ENCODE results near the gene CCDC149.

Gene CCDC149

GRCh38 chr4:24912252-24913118 lies at the start of gene CCDC149:
TSS of gene CCDC149 (minus strand) at chr4:24913042. CDS start at chr4:24912864, 178 bp downstream.
- H3K4me3 ChIP-seq (ENCODE audit: low read length) = no peak within 1 kb of the TSS

GRCh38 chr4:24957886-24958285 lies 45.0 kb upstream of the CCDC149 start:
- Histone ChIP-seq H3K4me2 (ENCODE audit: low read length) (no peak overlapping the region), H3K79me2 (ENCODE audit: low read length) (no peaks in the 10 kb centered on the region), H3K36me3 (replicated peaks; ENCODE audit: low read depth, low read length) (no peaks in the 10 kb centered on the region), H3K4me3 (ENCODE audit: low read length) (no peak overlapping the region), H3K9ac (ENCODE audit: low read length) (no peak overlapping the region), H3K27me3 (ENCODE audit: low read depth, low read length) (no peaks in the 10 kb centered on the region), H3K4me1 (ENCODE audit: low read length) (no peaks in the 10 kb centered on the region), H2AFZ (ENCODE audit: low read depth, low read length) (no peak overlapping the region), H4K20me1 (ENCODE audit: insufficient read depth, low read length) (no peaks in the 10 kb centered on the region), H3K9me3 (ENCODE audit: insufficient read depth, low read length) (no peaks in the 10 kb centered on the region), H3K27ac (ENCODE audit: low read length) (no peak overlapping the region)
- TF ChIP-seq CTCF (IDR thresholded peaks at IDR 0.05; ENCODE audit: low read depth, low read length) = no peak
- no peak for TF ChIP-seq EZH2phosphoT487 (IDR thresholded peaks at IDR 0.05; ENCODE audit: low read depth)

More at GRCh38 chr4:24912252-24913118, at the start of gene CCDC149:
- H3K4me2 ChIP-seq (ENCODE audit: low read length) = no peak within 1 kb of the TSS
- H2AFZ ChIP-seq (ENCODE audit: low read depth, low read length) = no peak within 1 kb of the TSS
- H3K9ac ChIP-seq (ENCODE audit: low read length) = no peak within 1 kb of the TSS
- no peaks in the 10 kb centered on the region; the same call in 1 of the 2 replicates for H3K9me3 ChIP-seq (ENCODE audit: insufficient read depth, low read length)
- H3K79me2 ChIP-seq (ENCODE audit: low read length) = no peaks in the 10 kb centered on the region
- H3K27me3 ChIP-seq (ENCODE audit: low read depth, low read length) = no peaks in the 10 kb centered on the region
- no peaks in the 10 kb centered on the region for H4K20me1 ChIP-seq (ENCODE audit: insufficient read depth, low read length)
- TF ChIP-seq CTCF (IDR thresholded peaks at IDR 0.05; ENCODE audit: low read depth, low read length) (no peak), EZH2phosphoT487 (IDR thresholded peaks at IDR 0.05; ENCODE audit: low read depth) (no peak)
- H3K36me3 ChIP-seq (replicated peaks; ENCODE audit: low read depth, low read length) = no peaks in the 10 kb centered on the region
- H3K27ac ChIP-seq (ENCODE audit: low read length) = no peak within 1 kb of the TSS
- H3K4me1 ChIP-seq (ENCODE audit: low read length) = no peaks in the 10 kb centered on the region

GRCh38 chr4:24956763-24957162 lies 43.9 kb upstream of the CCDC149 start:
- TF ChIP-seq EZH2phosphoT487 (IDR thresholded peaks at IDR 0.05; ENCODE audit: low read depth) = no peak
- TF ChIP-seq CTCF (IDR thresholded peaks at IDR 0.05; ENCODE audit: low read depth, low read length) = no peak
- Histone ChIP-seq H3K79me2 (ENCODE audit: low read length) (no peaks in the 10 kb centered on the region), H3K27me3 (ENCODE audit: low read depth, low read length) (no peaks in the 10 kb centered on the region), H3K9ac (ENCODE audit: low read length) (no peak overlapping the region), H3K4me3 (ENCODE audit: low read length) (no peak overlapping the region), H4K20me1 (ENCODE audit: insufficient read depth, low read length) (no peaks in the 10 kb centered on the region), H3K36me3 (replicated peaks; ENCODE audit: low read depth, low read length) (no peaks in the 10 kb centered on the region), H3K27ac (ENCODE audit: low read length) (no peak overlapping the region), H2AFZ (ENCODE audit: low read depth, low read length) (no peak overlapping the region), H3K9me3 (ENCODE audit: insufficient read depth, low read length) (no peaks in the 10 kb centered on the region), H3K4me1 (ENCODE audit: low read length) (no peaks in the 10 kb centered on the region), H3K4me2 (ENCODE audit: low read length) (no peak overlapping the region)

- Histone ChIP-seq H3K27me3 (ENCODE audit: low read depth, low read length) (no peaks in the 10 kb centered on the region), H4K20me1 (ENCODE audit: insufficient read depth, low read length) (no peaks in the 10 kb centered on the region), H3K4me3 (ENCODE audit: low read length) (no peak overlapping the region), H3K9me3 (ENCODE audit: insufficient read depth, low read length) (no peaks in the 10 kb centered on the region), H3K27ac (ENCODE audit: low read length) (no peak overlapping the region), H3K4me1 (ENCODE audit: low read length) (no peaks in the 10 kb centered on the region), H3K36me3 (replicated peaks; ENCODE audit: low read depth, low read length) (no peaks in the 10 kb centered on the region), H2AFZ (ENCODE audit: low read depth, low read length) (no peak overlapping the region), H3K9ac (ENCODE audit: low read length) (no peak overlapping the region), H3K79me2 (ENCODE audit: low read length) (no peaks in the 10 kb centered on the region), H3K4me2 (ENCODE audit: low read length) (no peak overlapping the region)
- no peak for TF ChIP-seq CTCF (IDR thresholded peaks at IDR 0.05; ENCODE audit: low read depth, low read length)
- TF ChIP-seq EZH2phosphoT487 (IDR thresholded peaks at IDR 0.05; ENCODE audit: low read depth) = no peak
Observed at GRCh38 chr4:24956091-24956490, 43.2 kb upstream of the CCDC149 start.
